COR-L47 (cell line): ENCODE results near the gene DIP2C.

Experiments
- DNase-seq: peaks from one replicate; lab custom pipeline; 2025; lab: John Stamatoyannopoulos, UW

DIP2C gene

DNA sequence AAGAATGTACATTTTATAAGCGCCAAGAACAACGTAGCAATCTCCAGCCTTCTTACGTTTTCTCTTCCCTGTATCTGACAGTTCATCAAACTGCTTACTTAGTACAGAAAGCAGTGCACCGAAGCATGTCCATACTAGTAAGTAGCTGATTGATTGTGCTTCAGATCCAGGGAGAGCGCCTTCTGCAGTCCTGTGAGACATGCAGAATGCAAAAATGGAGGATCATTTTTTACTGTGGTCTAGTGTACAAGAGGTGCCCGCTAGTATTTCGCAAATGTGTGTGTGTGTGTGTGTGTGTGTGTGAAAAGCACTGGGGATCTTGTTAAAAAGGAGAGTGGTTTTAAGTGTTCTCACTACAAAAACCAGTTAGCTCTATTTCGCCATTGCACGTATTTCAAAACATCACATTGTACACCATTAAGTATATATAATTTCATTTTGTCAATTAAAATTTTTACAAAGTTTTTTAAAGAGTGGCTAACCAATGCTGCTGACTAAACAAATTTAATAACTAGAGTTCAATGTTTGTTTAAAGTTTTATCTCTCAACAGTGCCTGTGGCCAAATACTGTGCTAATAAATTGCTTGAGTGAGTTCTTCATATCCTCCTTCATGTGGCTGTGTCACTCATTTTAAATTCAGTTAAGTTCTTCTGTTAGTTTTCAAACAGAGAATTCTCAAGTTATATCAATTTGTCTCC lies 454.6 kb downstream of the DIP2C start:
- no peak for DNase-seq

DNA sequence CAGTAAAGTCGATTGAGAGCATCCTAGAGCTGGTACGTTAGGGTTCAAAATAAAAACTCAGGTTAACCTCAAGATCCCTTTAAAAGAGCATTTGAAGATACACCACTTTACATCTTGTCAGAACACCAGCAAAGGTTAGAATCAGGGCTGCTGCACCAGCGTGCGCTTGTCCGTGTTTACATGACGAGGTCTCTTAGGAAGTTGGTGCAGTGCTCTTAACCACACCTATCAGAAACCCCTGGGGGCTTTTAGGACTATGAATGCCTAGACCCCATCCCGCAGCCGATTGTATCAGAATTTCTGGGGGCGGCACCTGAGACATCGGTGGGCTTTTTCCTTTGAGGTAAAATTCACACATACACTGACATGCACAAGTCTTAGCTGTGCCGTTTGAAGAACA lies 456.6 kb downstream of the DIP2C start:
- DNase-seq, result no peak

DNA sequence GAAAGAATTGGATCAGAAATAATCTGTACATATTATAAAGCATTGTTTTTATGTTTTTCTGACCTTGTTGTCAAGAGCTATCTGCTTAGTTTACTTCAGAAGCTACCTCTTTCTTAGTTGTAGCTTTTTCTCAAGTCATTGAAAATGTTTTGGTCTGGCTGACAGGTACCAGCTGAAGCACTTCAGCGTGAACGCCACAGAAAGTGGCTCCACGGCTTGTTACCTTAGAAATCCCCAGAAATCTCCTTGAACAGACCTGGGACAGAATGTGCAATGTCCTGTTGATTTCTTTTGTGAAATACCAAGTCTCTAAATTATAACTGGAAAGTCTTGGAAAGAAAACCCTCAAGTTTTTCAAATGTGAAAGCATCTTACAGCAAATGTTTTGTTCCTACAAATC lies 457.4 kb downstream of the DIP2C start:
- DNase-seq, result no peak

DNA sequence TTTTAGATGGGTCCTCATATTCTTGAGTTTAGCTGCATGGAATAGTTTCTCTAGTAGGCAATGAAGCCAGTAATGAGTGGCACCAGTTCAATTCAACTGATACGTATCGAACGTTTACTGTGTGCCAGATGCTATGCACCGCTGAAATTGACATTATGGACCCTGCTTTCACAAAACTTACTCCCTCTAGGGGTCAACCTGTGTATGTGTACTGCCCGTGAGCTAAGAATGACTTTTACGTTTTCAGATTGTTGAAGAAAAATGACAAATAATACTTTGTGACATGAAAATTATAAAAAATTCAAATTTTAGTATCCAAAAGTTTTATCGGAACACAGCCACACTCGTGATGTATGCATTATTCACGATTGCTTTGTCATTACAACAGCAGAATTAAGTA lies 458.7 kb downstream of the DIP2C start:
- no peak for DNase-seq

DNA sequence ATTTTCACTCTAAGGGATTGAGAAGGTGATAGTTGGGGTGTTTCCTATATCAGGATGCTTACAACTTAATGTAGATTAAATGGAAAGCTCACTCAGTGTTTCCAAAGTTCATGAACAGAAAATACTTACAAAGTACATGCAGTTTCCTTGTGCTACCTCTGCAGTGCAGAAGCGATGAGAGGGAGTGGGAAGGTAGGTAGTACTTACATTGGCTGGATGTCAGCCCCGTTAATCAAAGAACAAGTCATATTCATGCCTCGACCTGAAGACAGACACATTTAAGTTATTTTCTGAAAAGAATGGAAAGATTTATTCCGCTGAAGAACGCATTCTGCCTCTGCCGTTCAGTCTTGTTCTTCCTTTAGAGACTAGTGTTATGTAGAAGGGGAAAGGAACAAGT lies 461.1 kb downstream of the DIP2C start:
- DNase-seq, result no peak

DNA sequence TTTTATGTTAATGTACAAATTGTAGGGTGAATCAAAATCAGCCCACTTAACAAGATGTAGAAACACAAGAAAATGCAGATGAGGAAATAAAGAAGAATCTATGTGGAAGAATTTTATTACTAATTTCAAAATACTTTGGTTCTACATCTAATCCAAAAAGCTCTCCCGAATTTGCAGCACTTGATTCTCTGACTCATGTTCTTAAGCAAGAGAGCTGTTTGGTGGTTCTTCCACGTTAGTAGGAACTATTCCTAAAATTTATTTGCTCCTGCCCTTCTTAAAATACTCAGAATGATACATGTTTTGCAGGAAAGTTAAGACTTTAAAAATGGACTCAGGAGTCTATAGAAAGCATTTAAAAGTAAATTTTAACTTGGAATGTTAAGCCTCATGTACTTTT lies 462.5 kb downstream of the DIP2C start:
- no peak for DNase-seq

DNA sequence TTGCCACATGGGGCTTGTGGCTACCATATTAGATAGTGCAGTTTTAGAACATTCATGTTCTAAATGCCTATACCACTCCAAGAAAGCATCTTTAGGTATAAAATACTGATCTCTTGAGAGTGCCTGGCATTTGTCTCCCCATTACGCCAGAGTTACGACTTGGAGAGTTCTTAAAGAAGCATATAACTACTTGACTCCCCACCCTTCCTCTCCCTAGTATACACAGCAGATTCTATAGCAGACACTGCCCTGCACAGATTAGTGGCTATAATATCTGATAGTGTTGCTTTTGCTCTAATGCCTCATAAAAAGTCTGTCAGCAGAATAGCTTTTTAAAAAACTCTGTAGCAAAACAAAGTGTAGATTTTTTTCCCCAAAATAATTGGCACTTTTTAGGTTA lies 463.4 kb downstream of the DIP2C start:
- DNase-seq, result no peak

DNA sequence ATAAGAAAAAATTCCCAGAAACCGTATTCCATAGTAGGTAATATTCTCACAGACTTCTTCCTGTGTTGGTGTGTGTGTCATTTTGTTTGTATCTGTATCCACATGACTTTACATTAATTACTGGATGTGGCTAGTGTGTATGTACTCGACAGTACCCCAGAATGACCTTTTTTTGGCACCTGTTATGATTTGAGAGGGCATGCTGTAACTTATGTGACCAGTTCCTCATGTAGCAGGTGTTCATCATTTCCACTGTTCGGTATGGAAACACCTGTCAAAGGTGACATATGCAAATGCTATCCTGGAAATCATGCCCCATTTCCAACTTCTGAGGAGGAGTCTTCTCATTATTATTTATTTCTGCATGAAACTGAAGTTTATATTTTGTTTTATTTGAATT lies 464.9 kb downstream of the DIP2C start:
- DNase-seq, result no peak
